ENCODE data around the gene SMG5.

DNA sequence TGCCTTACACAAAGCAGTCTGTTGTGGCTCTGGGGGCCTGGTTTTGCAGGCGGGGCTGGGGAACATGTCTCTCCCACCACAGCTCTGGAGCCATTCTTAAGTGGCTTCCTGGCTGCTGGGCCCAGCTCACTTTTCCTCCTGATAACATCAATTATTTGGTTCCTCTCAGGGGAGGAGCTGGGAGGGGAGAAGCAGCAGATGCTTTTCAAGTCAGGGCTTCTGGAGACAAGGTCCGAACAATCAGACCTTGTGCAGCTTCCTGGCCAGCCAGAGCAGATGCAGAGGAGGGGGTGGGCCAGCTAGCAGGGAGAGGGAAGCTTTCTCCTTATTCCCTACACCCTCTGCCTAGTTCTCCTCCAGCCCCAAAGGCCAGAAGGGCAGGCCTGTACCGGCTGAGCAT is 31.1 kb downstream of the SMG5 start:
- TF ChIP-seq, protein P1, sequence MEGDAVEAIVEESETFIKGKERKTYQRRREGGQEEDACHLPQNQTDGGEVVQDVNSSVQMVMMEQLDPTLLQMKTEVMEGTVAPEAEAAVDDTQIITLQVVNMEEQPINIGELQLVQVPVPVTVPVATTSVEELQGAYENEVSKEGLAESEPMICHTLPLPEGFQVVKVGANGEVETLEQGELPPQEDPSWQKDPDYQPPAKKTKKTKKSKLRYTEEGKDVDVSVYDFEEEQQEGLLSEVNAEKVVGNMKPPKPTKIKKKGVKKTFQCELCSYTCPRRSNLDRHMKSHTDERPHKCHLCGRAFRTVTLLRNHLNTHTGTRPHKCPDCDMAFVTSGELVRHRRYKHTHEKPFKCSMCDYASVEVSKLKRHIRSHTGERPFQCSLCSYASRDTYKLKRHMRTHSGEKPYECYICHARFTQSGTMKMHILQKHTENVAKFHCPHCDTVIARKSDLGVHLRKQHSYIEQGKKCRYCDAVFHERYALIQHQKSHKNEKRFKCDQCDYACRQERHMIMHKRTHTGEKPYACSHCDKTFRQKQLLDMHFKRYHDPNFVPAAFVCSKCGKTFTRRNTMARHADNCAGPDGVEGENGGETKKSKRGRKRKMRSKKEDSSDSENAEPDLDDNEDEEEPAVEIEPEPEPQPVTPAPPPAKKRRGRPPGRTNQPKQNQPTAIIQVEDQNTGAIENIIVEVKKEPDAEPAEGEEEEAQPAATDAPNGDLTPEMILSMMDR (IDR thresholded peaks at IDR 0.05; ENCODE audit: poor library complexity, severe bottlenecking): no peak
- TF ChIP-seq EZH2 (IDR thresholded peaks at IDR 0.05; ENCODE audit: borderline replicate concordance, insufficient read depth, low read length, poor library complexity, severe bottlenecking): no peak

Data from neural cell (in vitro differentiated cells).